NCI-H524 (cell line): ENCODE measurements around the gene UST.
"Not testable (repeated sequence)": the region's sequence is repeated elsewhere in the genome, so short reads cannot be mapped to it uniquely, and the experiment has no call there.

Source experiments
- DNase-seq, 2 experiments: peaks; one replicate each; lab custom pipeline; 2025; lab: John Stamatoyannopoulos, UW

Gene UST

GRCh38 chr6:148736774-148737412 is 9.9 kb upstream of the UST start:
- DNase-seq = no peak

DNA sequence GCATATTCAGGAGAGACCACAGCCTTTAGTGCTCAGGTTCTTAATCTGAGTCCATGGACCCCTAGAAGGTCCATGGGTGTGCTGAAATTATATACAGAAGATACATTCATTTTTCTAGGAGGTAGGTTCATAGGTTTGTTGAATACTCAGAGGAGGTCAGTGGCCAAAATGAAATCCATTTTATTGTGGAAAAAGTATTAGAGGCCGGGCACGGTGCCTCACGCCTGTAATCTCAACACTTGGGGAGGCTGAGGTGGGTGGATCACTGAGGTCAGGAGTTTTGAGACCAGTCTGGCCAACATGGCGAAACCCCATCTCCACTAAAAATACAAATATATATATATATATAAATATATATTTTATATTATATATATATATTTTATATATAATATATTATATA is 9.0 kb upstream of the UST start:
- DNase-seq = no peak

DNA sequence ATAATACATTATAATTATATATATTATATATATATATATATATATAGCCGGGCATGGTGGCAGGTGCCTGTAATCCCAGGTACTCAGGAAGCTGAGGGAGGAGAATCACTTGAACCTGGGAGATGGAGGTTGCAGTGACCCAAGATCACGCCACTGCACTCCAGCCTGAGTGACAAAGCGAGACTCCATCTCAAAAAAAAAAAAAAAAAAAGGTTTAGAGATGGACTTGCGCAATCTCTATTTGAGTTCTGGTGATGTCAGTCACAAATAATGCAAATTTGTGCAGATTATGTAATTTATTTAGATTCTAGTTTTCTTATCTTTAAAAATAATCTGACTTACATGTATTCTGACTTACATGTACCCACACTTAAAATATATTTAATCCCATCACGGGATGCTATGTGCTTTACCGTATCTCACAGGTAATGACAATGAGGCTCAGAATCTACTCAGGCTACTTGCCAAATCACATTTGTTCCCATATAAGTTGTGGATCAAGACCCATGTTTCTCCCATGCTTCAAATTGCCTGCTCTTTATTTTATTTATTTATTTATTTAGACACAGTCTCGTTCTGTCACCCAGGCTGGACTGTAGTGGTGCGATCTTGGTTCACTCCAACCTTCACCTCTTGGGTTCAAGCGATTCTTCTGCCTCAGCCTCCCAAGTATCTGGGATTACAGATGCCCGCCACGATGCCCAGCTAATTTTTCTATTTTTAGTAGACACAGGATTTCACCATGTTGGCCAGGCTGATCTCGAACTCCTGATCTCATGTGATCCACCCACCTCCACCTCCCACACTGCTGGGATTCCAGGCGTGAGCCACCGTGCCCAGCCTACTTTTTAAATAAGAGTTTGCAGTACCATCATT is 7.6 kb upstream of the UST start:
- DNase-seq = no peak

DNA sequence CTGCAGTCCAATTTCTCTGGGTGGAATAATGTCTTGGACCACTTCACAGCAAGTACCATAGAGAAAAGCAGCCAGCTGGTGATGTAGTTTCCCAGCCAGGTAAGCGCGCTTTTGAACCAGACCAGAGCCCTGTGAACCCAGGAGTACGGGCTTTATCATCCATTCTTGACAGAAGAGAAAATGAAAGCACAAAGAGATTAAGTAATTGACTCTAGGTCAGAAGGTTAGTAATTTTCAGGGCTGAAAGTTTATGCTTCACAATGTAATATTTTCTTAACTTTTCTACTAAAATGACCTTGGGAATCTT is 7.1 kb upstream of the UST start:
- DNase-seq = no peak

GRCh38 chr6:148743476-148743875 is 3.4 kb upstream of the UST start:
- no peak for DNase-seq

DNA sequence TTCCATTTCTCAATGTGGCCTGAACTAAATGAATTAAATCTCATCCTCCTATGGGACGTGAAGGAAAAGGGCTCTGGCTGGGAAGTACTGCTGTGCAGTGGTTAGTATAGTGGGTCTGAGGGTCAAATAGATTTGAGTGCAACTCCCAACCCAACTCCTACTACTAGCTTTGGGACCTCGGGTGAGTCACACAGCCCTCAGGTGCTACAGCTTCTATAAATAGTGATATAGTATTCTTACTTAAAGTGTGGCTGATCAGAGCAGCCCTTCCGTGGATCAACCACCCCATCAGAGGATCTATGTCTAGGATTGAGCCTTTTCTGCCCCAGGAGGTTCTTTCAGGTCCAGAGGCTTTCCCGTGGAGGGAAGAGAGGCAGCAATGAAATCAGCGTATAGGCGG is 904 bp upstream of the UST start:
- DNase-seq = no peak

GRCh38 chr6:148747145-148747470 is 278 bp downstream of the UST start:
- no peak for DNase-seq

- peak; percentile 59 to 63 for DNase-seq
Measured at GRCh38 chr6:148747471-148748165, 788 bp downstream of the UST start.

- no peak for DNase-seq
Measured at GRCh38 chr6:148749674-148750073, 2.8 kb downstream of the UST start.

- DNase-seq = no peak
Measured at GRCh38 chr6:148750838-148751792, 4.3 kb downstream of the UST start.

DNA sequence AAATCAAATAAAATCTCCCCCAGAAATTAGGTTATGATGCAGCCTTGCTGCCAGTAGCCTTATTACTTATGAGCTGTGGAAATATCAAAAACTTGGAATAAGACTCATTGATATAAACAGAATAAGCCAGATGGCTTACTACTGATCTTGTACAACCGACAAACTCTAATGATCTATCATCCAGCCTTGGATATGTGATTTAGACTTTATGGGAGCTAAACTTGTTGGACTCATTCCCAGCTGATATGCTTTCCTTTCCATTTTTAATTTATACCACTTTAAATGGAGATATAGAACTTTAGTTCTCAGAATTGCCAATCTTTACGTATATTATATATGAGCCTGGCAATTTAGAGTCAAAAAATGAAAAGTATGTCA is 5.0 kb downstream of the UST start:
- no peak for DNase-seq

GRCh38 chr6:148755379-148755778 is 8.5 kb downstream of the UST start:
- not testable (repeated sequence) for DNase-seq

DNA sequence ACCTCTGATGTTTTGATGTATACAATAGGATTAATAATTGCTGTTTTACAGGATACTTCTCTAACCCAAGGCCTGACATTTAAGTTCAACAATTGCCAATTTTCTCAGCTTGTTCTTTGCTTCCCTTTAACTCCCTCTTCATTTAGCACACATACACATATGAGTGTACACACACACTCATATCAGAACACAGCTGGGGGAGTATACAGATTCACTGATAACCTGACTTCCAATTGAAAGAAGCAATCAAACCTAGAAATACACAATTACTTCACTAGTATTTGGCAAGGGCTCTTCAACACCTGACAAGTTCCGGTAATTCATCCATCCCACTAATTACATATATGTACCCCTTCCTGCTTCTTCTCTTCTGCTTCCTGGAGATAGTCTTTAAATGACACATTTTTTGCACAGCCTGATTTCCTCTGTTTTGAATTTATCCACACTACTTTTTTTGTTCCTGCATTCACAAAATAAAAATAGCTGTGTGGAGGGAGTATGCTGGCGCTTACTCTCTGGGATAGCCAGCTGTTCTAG is 11.2 kb downstream of the UST start:
- DNase-seq = no peak

GRCh38 chr6:148758492-148758891 is 11.7 kb downstream of the UST start:
- no peak for DNase-seq

DNA sequence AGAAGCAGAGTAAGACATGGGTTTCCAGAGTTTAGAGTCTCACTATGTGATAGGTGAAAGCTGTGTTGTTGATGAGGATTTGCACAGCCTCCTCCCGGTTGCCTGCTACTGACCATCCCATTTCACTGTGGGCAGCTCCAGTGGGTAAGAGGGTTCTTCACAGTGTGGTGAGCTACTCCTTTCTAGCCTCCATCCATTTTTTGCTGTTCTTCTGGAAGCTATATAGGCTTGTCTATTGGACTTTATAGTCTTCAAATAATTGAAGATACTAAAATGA is 13.4 kb downstream of the UST start:
- no peak for DNase-seq

- DNase-seq = peak; percentile 38 to 71
Measured at GRCh38 chr6:148760568-148761526, 14.0 kb downstream of the UST start.

- DNase-seq = no peak
Measured at GRCh38 chr6:148761527-148762011, 14.7 kb downstream of the UST start.

DNA sequence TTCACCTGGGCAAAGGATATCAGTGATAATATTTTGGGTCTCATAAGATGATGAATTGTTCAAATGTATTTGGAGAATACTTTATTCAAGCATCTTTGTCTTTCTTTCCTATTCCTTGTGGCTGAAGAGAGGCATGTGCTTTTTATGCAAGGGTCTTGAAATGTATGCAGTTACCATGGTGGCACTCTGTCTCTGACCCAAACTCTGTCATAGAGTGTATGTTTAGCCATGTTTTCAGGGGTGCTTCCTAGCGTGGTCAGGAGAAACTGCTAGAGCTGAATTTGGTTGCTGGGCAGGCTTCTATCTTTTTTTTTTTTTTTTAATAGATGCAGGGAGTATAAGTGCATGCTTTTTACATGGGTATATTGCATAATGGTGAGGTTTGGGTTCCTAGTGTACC is 15.4 kb downstream of the UST start:
- DNase-seq = no peak

GRCh38 chr6:148764259-148765020 is 17.6 kb downstream of the UST start:
- not testable (repeated sequence) for DNase-seq
